ENCODE results near the gene FUCA2.
"Not testable (repeated sequence)": the region's sequence is repeated elsewhere in the genome, so short reads cannot be mapped to it uniquely, and the experiment has no call there.

FUCA2 gene

DNA sequence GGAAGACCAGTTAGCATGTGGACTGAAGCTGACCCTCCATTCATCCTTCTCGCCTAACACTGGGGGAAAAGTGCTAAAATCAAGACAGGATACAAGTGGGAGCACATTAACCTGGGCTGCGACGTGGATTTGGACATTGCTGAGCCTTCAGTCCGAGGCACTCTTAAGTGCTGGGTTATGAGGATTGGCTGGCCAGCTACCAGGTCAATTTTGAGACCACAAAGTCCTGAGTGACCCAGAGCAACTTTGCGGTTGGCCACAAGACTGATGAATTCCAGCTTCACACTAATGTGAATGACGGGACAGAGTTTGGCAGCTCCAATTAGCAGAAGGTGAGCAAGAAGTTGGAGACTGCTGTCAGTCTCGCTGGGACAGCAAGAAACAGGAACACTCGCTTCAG, 20.7 kb downstream of the FUCA2 start:
- no peak for DNase-seq

DNA sequence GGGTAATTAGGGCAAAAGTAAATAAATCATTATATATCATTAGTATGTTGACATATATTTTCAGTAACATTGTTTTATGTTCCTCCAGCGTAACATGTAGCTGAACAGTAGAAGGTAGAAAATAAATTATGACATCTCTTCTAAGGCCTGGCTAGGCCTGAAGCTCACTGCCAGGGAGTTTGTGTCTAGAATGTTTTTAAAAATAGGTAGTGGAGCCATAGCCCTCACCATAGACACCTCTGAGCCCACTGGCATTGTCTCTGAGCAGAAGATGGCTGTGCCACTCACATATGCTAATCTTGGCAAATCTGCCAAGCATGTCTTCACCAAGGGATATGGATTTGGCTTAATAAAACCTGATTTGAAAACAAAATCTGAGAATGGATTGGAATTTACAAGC, 21.3 kb downstream of the FUCA2 start:
- no peak for DNase-seq

DNA sequence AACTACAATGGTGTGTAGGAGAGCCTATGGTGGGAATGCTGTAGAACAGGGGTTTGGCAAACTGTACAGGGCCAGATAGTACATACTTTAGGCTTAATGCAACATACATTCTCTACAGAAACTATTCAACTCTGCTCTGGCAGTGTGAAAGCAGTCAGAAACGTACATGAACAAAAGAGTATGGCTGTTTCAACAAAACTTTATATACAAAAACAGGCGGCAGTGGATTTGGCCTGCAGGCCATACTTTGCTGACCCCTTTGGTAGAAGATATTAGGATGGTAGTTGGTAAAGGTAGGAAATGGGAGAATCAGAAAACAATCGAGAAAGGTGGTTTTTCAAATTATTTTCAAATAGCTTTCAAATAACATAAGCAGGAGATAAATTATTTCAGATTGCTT, 24.8 kb downstream of the FUCA2 start:
- no peak for DNase-seq

DNA sequence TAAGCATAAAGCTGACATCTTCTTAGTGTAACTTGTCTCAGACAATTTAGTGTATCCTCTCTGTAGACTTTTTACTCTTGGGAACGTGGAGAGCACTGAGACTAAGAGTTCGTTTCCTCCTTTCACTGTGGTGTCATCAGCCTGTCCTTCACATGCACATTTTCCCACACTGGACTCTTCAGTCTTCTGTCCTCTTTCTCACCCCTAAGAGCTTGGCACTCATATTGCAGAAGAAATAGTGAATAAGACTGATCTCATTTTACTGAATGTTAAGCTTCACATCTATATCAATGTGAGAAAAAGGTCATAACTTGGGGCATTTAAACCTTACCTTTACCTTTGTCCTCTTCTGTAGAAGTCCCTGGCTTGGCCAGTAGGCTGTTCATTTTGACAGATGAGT, 25.6 kb downstream of the FUCA2 start:
- DNase-seq, result no peak

DNA sequence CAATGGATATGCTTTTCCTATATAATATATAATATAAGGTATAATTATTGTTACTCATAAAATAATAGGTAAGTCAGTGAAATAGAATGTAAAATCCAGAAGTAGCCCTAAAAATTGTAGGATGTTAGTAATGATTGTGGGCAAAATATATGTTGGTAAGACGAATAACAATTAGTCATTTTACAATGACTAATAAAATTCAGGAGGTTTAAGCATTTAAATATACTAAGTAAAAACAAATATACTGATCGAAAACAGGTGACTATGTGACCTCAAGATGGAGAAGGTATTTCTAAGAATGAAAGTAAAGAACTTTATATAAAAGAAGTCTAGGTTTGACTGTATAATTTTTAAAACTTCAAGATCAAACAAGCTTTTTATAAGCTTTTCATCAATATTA, 28.9 kb downstream of the FUCA2 start:
- no peak for DNase-seq

DNA sequence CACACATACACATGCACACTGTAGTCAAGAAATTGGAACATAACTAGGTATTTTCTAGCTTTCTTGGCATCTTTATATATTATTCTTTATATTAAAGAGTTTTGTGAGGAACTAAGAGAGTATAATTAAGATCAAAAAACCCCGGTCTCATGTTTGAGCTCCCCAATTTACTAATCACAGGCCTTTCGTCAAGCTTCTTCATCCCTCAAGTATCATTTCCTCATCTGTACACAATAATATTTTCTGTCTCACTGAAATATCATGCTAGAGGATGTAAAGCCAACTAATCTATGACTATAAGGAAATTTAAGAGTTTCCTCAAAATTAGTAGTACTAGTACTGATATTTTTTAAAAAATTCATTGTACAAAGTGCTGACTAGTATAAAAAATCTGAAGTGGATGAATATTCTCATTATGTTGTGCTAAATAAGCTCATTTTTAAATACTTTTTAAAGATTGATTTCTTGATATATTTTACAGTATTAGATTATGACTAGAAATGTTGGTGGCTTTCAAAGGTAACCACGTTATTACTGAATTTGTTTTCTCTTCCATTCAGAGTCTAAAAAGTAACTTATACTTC, 32.9 kb downstream of the FUCA2 start:
- DNase-seq, result no peak

DNA sequence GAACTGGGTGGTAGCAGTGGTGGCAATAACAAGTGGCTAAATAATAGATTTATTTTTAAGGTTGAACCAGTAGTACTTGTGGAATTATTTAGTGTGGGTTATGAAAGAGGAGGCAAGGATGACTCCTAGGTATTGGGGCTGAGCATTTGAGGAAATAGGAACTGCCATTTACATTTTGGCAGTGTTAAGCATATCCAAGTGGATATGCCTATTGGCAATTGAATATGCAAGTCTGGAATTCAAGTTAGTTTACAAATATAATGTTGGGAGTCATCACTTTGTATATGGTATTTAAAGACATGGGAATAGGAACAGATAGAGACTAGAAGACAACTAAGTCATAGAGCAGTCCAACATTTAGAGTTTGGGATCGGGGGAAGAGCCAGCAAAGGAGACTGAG, 35.0 kb downstream of the FUCA2 start:
- DNase-seq, result no peak

DNA sequence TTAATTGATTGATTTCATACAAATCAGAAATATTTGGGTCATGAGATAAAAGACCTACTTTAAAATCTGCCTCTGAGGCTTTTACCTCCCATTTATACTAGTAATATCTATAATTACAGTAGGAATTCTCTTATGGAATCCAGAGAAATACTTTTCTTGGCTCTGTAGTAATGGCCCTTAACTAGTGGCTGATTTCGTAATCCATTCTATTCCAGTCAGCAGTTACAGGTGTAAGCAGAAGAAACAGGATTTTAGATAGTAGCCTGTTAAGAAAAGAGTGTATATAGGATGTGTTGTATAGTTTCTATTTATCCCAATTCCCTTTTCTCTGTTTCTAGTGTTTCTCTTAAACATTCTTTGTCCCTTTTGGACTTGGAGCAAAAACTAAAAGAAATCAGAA, 39.7 kb downstream of the FUCA2 start:
- DNase-seq, result no peak

DNA sequence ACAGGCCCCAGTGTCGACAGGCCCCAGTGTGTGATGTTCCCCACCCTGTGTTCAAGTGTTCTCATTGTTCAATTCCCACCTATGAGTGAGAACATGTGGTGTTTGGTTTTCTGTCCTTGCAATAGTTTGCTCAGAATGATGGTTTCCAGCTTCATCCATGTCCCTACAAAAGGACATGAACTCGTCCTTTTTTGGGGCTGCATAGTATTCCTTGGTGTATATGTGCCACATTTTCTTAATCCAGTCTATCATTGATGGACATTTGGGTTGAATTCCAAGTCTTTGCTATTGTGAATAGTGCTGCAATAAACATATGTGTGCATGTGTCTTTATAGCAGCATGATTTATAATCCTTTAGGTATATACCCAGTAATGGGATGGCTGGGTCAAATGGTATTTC, 42.7 kb downstream of the FUCA2 start:
- not testable (repeated sequence) for DNase-seq

DNA sequence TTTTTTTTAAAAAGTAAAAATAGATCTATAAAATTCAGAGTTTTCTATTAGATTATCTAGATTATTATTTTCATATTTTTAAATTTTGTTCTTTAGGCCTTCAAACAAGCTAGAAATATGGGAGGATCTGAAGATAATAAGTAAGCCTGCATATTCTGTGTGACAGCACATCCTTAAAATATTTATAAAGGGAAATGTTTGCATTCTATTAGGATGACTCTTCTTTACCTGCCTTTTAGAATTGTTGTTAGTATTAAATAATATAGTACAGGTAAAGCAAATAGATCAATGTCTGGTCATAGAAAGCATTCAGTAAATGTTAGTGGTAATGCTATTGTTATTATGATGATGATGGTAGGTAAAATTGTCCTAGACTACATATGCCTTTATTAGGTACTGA, 43.5 kb downstream of the FUCA2 start:
- DNase-seq, result no peak

DNA sequence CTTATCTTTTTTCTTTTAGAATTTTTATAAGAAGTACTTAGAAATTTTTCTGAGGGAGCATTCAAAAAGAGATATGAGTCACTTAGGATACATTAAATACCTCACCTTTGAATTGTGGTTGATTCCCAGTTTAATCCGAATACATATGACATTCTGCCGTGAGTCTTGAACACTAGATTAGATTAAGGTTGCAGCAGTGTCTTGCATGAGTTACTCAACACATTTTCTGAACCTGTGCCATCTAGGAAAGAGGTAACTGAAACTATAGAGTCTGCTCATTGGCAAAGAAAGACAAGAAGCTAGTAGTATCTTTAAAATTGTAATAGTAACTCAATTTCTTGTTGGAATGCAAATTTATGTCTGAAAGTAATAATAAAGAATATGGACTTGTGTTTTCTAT, 46.0 kb downstream of the FUCA2 start:
- DNase-seq, result no peak

DNA sequence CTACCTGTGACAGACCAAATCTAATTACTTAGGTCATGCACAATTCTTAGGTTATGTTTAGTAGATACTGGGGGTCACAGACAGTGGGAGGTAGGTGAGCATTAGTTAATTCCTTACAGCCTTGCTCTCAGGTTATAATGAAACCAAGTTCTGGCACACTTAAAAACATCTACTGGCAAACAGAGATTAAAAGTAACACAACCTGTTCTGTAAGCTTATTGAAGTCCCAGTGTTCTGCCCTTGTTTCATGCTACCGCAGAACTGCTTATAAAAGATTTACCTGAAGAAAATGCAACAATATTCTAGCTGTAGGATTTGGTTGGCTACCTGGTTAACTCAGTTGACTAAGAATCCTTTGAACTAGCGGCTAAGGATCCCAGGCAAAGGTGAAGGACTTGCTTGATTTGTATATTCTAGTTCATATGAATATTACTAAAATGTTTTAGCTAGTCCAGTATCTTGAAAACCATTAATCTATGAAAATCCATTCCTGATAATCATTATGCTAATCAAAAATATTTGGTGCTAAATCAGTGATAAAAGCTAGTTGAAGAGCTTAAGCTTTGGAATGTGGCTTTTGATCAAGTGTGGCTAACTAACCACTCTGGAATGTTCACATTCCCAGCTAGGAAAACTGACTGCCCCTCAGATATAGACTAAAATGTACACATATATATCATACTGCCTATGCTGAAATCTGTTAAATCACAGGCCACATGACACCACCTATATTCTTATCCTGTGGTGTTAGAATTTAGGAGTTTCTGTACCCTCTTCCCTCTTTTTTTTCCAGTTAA, 53.8 kb downstream of the FUCA2 start:
- DNase-seq, result no peak

DNA sequence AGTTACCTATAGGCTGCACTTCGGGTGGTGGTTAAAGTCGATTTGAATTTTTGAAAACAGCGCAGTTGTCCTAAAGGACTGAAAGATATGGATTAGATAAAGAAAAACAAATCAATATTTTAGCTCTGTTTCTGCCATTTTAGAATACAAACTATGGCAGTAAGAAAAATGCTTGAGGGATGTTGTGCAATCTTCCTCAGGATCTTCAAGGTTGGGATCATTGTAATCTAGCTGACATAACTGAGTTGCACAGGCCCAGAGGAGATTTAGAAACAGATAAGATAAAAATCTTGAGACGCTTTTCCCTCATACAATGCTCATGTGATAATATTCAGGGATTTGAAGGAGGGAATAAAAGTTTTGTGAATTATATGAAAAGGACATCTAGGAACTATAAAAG, 60.0 kb downstream of the FUCA2 start:
- DNase-seq, result no peak

DNA sequence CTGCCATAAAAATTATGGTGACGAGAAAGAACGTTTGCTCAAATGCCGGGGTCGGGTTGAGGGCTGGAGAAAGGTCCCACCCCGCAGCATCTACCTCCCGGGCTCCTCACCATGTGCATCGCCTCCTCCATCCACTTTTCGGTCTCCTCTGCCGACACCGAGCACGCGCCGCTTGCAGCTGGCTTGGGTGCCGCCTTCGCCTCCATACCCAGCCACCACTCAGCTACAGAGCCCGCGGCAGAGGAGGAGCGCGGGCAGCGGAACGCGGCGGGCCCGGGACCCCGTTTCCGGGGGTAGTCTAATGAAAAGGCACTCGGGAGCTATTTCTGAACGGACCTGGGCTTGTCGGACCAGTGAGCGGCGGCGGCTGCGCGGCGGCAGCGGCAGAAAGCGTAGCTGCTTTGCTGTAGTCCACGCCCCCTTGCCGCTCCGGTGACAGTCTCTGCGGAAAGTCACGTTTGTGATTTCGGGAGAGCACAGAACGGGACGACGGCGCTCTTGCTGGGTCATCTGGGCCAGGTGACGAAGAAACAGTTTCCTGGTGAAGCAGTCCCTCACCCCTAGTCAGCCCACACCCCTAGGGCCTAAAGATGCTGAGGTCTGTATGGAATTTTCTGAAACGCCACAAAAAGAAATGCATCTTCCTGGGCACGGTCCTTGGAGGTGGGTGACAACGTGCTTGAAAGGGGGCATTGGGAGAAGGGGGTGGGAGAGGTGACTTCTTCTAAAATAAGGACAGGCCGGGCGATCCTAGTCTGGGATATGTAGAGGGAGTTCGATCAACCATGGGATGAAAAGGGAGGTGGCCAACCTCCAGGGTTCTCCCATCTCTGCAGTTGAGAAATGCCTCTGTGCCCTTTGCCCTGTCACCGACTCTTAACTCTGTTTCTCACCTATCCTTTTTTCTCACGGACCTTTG, 60.8 kb downstream of the FUCA2 start, which contains the start of the genes ADAT2 and PEX3:
Gene ADAT2, minus strand, starts transcription at position 243 of the 919 bp plus-strand sequence. Its CDS starts 37 bp downstream, at position 206.
Gene PEX3, plus strand, starts transcription at position 353 of the 919 bp plus-strand sequence. Its CDS starts 238 bp downstream, at position 591.
- peak; percentile 82 for DNase-seq

DNA sequence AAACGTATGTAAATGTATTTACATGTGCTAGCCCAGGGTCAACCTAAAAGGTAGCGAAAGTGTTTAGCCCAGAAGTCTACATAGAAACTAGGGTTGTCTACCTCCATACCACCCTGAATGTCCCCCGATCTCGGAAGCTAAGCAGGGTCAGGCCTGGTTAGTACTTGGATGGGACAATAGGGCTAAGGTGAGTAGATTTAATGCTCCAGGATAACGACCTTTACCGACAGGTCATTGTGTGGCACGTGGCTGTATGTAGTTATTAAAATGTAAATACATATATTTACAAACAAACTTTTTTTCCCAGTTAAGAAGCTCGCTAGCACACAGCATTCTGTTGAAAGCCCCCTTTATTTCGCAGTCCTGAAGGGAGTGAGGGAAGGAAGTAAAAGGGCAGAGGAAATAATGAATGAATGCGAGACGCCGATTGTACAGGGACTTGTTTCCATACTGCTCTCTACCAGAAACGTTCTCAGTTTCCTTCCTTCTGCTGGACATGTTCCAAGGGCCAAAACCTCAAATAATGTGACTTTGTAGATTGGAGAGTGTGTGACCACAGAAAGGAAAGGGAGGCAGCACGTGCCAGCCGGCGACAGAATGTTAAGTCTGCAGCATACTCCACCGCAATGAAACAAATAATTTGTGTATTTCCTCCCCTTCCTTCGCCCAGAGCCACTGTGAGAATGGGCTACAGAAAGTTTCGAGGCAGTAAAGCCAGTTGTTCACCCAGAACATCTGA, 61.6 kb downstream of the FUCA2 start:
- no peak for DNase-seq

DNA sequence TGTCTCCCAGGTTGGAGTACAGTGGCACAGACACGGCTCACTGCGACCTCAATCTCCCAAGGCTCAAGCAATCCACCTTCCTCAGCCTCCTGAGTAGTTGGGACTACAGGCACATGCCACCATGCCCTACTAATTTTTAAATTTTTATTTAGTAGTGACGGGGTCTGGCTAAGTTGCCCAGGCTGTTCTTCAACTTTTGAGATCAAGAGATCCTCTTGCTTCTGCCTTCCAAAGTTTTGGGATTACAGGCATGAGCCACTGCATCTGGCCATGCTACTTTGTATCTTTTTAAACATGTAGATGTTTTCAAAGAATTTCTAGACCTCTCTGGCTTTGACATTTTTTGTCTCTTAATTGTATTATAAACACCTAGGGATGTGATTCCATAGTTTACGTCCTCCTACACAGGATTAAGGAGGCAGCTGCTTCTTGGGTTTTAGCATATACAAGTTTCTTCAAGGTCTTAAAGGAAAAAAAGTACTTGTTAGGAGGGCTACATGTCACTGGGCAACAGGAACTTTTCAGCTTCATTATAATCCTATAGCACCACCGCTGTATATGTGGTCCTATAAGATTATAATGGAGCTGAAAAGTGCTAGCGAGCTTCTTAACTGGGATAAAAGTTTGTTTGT, 62.3 kb downstream of the FUCA2 start:
- DNase-seq, result no peak

DNA sequence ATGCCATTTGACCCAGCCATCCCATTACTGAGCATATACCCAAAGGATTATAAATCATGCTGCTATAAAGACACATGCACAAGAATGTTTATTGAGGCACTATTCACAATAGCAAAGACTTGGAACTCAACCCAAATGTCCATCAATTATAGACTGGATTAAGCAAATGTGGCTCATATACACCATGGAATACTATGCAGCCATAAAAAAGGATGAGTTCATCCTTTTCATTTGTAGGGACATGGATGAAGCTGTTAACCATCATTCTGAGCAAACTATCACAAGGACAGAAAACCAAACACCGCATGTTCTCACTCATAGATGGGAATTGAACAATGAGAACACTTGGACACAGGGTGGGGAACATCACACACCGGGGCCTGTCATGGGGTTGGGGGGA, 63.7 kb downstream of the FUCA2 start:
- not testable (repeated sequence) for DNase-seq
